Small intestine (tissue), 7 donors: ENCODE data around the gene CACNA1I. TPM values are rescaled to one million over a fixed set of nuclear protein-coding genes. Genes with fewer than 3 reads are reported as not detected.

ENCODE experiments used
- DNase-seq, 2 donors: peaks; one replicate each; pipeline versions ENCODE4 v3.0.0 to v3.0.0-alpha.2; 2013
- FAIRE-seq: peaks from 2 replicates; lab custom pipeline; 2012; peaks lifted over from hg19 to GRCh38; lab: Jason Lieb, UNC
- H3K27ac ChIP-seq, 3 donors: one replicate each; pipeline ENCODE4 v1.5.1; 2013; ENCODE audit warnings: low read length in 2 of 3, mild to moderate bottlenecking in 2 of 3, control low read depth in 1 of 3, inconsistent platforms in 1 of 3, low read depth in 1 of 3, moderate library complexity in 1 of 3
- H3K27me3 ChIP-seq, 3 donors: one replicate each; pipeline ENCODE4 v1.6.1; 2013; ENCODE audit warnings: low read length in 3 of 3, inconsistent platforms in 1 of 3; ENCODE audit not compliant: control insufficient read depth in 3 of 3, insufficient read depth in 3 of 3
- H3K36me3 ChIP-seq, 3 donors: one replicate each; pipeline ENCODE4 v1.6.1; 2013; ENCODE audit warnings: low read length in 3 of 3, inconsistent platforms in 1 of 3, low read depth in 1 of 3, mild to moderate bottlenecking in 1 of 3, moderate library complexity in 1 of 3; ENCODE audit not compliant: control insufficient read depth in 3 of 3, insufficient read depth in 2 of 3
- H3K4me1 ChIP-seq, 3 donors: one replicate each; pipeline ENCODE4 v1.6.1; 2013; ENCODE audit warnings: low read length in 2 of 3, inconsistent platforms in 1 of 3, low read depth in 1 of 3, mild to moderate bottlenecking in 1 of 3, moderate library complexity in 1 of 3; ENCODE audit not compliant: control insufficient read depth in 3 of 3, insufficient read depth in 2 of 3
- H3K4me3 ChIP-seq, 3 donors: one replicate each; pipeline ENCODE4 v1.5.1; 2013; ENCODE audit warnings: low read length in 3 of 3, control low read depth in 1 of 3, inconsistent platforms in 1 of 3, low read depth in 1 of 3, mild to moderate bottlenecking in 1 of 3, moderate library complexity in 1 of 3
- H3K9me3 ChIP-seq, 2 donors: one replicate each; pipeline ENCODE4 v1.6.1; 2013; ENCODE audit warnings: low read depth in 1 of 2, low read length in 1 of 2; ENCODE audit not compliant: control insufficient read depth in 2 of 2, insufficient read depth in 1 of 2
- WGBS, 3 donors: extraction: QIAGEN DNeasy Blood & Tissue Kit; methylation state at CpG; one replicate each; pipeline ENCODE4 v1.1.7; 2013; 5-methylcytosine and 5-hydroxymethylcytosine counted together
- polyA plus RNA-seq, 4 donors: library from polyadenylated mRNA; stranded (reverse) in 3 of 4; unstranded in 1 of 4; fragments of 200-250 nt in 3 of 4; fragments of 120-200 nt in 1 of 4; gene quantifications; one replicate each; pipeline versions ENCODE4 v1.2.1 to v1.2.3, GENCODE V29; 2013
- donor health status: healthy with polysubstance abuse.
- donor health status: control.
- donor health status: control.
- donor health status: Bipolar disorder and iron deficiency.
- donor health status: healthy.

CACNA1I gene
- polyA plus RNA-seq, 4 donors, result under 0.01 to 0.25 (median 0.18) TPM; not detected in 1

- H3K4me1 ChIP-seq, result no peaks in the 10 kb centered on the region
- H3K27ac ChIP-seq, result no peak overlapping the region
- DNase-seq (no peak), FAIRE-seq (no peak)
- peaks cover 0 to 5% (median 2%) of the 10 kb centered on the region in 3 donors for H3K27me3 ChIP-seq
- no peaks in the 10 kb centered on the region for H3K36me3 ChIP-seq
- no peaks in the 10 kb centered on the region for H3K9me3 ChIP-seq
- 90 to 95% (median 91%) methylated on average over 41 to 47 of the region's 47 CpGs for WGBS, 3 donors
- H3K4me3 ChIP-seq, result no peak overlapping the region
These were observed 108.4 kb downstream of the CACNA1I start for GRCh38 chr22:39678862-39679490.

- DNase-seq (no peak), FAIRE-seq (no peak)
- H3K36me3 ChIP-seq, result no peaks in the 10 kb centered on the region
- 81 to 89% (median 88%) methylated on average over 17 of the region's 17 CpGs for WGBS, 3 donors
- H3K9me3 ChIP-seq, result no peaks in the 10 kb centered on the region
- no peaks in the 10 kb centered on the region for H3K4me1 ChIP-seq
- no peak overlapping the region for H3K4me3 ChIP-seq
- no peak overlapping the region for H3K27ac ChIP-seq
- H3K27me3 ChIP-seq, result peaks cover 0 to 10% (median 2%) of the 10 kb centered on the region in 3 donors
These were observed 109.1 kb downstream of the CACNA1I start for GRCh38 chr22:39679652-39680051.

GRCh38 chr22:39680486-39680885, 109.9 kb downstream of the CACNA1I start:
- Histone ChIP-seq H3K9me3 (no peaks in the 10 kb centered on the region), H3K4me3 (no peak overlapping the region), H3K27me3 (peaks cover 0 to 17% (median 2%) of the 10 kb centered on the region in 3 donors), H3K27ac (no peak overlapping the region), H3K4me1 (no peaks in the 10 kb centered on the region), H3K36me3 (no peaks in the 10 kb centered on the region)
- 88 to 95% (median 89%) methylated on average over 8 to 9 of the region's 9 CpGs for WGBS, 3 donors
- FAIRE-seq (no peak), DNase-seq (no peak)

GRCh38 chr22:39681038-39681861, 110.7 kb downstream of the CACNA1I start:
- WGBS, 3 donors, result 83 to 87% (median 87%) methylated on average over 18 of the region's 18 CpGs
- Histone ChIP-seq H3K36me3 (no peaks in the 10 kb centered on the region), H3K4me3 (no peak overlapping the region), H3K27ac (no peak overlapping the region), H3K9me3 (no peaks in the 10 kb centered on the region), H3K4me1 (no peaks in the 10 kb centered on the region), H3K27me3 (peaks cover 0 to 18% (median 5%) of the 10 kb centered on the region in 3 donors)
- FAIRE-seq, result no peak
- no peak for DNase-seq

GRCh38 chr22:39682994-39683393, 112.4 kb downstream of the CACNA1I start:
- DNase-seq, result no peak
- no peak for FAIRE-seq
- Histone ChIP-seq H3K4me3 (no peak overlapping the region), H3K9me3 (no peaks in the 10 kb centered on the region), H3K27me3 (peaks cover 0 to 35% (median 15%) of the 10 kb centered on the region in 3 donors), H3K36me3 (no peaks in the 10 kb centered on the region), H3K27ac (no peak overlapping the region), H3K4me1 (no peaks in the 10 kb centered on the region)
- WGBS, 3 donors, result 67 to 80% (median 73%) methylated on average over 4 of the region's 4 CpGs

GRCh38 chr22:39683639-39684038, 113.1 kb downstream of the CACNA1I start:
- Histone ChIP-seq H3K27ac (no peak overlapping the region), H3K4me1 (no peaks in the 10 kb centered on the region), H3K36me3 (no peaks in the 10 kb centered on the region), H3K27me3 (peaks cover 0 to 38% (median 15%) of the 10 kb centered on the region in 3 donors), H3K4me3 (no peak overlapping the region), H3K9me3 (no peaks in the 10 kb centered on the region)
- FAIRE-seq (no peak), DNase-seq (no peak)
- 84 to 89% (median 87%) methylated on average over 5 of the region's 5 CpGs for WGBS, 3 donors

- no peak overlapping the region for H3K4me3 ChIP-seq
- H3K9me3 ChIP-seq, result no peaks in the 10 kb centered on the region
- no peak for FAIRE-seq
- no peaks in the 10 kb centered on the region for H3K4me1 ChIP-seq
- peaks cover 0 to 49% (median 17%) of the 10 kb centered on the region in 3 donors for H3K27me3 ChIP-seq
- no peak for DNase-seq
- H3K36me3 ChIP-seq, result no peaks in the 10 kb centered on the region
- WGBS, 3 donors, result 27 to 55% (median 51%) methylated on average over 11 to 12 of the region's 12 CpGs
- no peak overlapping the region for H3K27ac ChIP-seq
These were observed 114.2 kb downstream of the CACNA1I start for GRCh38 chr22:39684702-39685281.

- Histone ChIP-seq H3K27ac (no peak overlapping the region), H3K36me3 (no peaks in the 10 kb centered on the region), H3K4me1 (no peaks in the 10 kb centered on the region), H3K27me3 (peaks cover 0 to 53% (median 19%) of the 10 kb centered on the region in 3 donors), H3K9me3 (no peaks in the 10 kb centered on the region), H3K4me3 (no peak overlapping the region)
- FAIRE-seq (no peak), DNase-seq (no peak)
- WGBS, 3 donors, result 11 to 19% (median 19%) methylated on average over 49 to 77 of the region's 77 CpGs
These were observed 115.0 kb downstream of the CACNA1I start for GRCh38 chr22:39685336-39686177.
